ENCODE data around the gene ETFBKMT.

- TF ChIP-seq CTCF (conservative IDR thresholded peaks at IDR 0.05) = no peak
- no peak for TF ChIP-seq EZH2 (IDR thresholded peaks at IDR 0.05; ENCODE audit: low read depth)
Observed at GRCh38 chr12:31641509-31642090, 17.9 kb upstream of the ETFBKMT start.
